ENCODE data around the gene UBE2Q2.
"Not testable (repeated sequence)": the region's sequence is repeated elsewhere in the genome, so short reads cannot be mapped to it uniquely, and the experiment has no call there.

UBE2Q2 gene

DNA sequence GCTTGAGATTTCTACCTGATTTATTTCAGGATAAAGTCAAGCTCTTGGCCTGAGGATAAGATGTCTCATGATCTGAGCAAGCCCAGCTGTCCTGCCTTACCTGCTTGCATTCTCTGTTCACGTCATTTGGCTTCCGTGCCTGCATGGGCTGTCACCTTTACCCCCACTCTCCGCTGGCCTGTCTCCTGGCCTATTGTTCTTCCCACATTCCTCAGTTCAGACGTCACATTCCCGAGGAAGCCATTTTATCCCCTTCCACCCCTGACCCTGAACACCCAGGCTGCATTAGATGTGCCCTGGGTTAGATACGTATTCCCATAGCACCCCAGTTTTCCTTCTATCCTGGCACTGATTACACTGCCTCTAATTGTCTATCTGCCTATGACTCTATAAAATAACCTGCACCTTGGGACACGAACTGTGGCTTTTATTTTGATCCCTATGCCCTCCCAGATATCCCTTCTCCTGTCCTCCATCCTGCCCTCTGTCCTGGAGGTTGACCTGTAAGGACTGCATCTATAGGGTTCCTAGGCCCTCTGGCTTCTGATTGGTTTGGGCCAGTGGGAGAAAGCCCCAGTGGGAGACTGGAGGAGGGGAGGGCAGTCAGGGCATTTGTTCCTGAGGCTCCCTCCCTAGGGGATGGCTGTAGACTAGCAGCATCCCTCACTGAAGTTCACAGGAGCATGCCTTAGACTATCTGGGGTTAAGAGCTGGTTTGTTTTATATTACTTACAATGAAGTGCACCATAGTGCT lies 19.2 kb upstream of the UBE2Q2 start:
- DNase-seq (ENCODE audit: low read depth in 2 of 2, low spot score in 1 of 2) = no peak

DNA sequence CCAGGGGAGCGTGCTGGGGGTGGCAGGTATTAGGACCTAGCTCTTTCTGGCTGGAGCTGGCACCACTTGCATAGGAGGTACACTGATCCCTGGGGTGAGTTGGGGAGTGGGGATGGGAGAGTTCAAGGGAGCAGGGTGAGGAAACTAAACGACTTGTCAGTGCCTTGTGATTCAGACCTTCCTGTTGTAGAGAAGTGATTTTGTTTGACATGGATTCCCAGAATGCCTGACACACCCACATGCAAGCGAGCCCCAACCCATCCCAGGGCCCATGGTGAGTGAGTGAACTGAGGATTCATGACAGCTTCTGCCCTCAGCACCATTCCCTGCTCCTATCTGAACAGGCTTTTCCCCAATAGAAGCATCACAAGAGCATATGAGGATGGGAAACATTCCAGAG lies 15.6 kb upstream of the UBE2Q2 start:
- DNase-seq (ENCODE audit: low read depth in 2 of 2, low spot score in 1 of 2) = no peak

GRCh38 chr15:75828429-75828828 lies 14.8 kb upstream of the UBE2Q2 start:
- no peak for DNase-seq (ENCODE audit: low read depth in 2 of 2, low spot score in 1 of 2)

DNA sequence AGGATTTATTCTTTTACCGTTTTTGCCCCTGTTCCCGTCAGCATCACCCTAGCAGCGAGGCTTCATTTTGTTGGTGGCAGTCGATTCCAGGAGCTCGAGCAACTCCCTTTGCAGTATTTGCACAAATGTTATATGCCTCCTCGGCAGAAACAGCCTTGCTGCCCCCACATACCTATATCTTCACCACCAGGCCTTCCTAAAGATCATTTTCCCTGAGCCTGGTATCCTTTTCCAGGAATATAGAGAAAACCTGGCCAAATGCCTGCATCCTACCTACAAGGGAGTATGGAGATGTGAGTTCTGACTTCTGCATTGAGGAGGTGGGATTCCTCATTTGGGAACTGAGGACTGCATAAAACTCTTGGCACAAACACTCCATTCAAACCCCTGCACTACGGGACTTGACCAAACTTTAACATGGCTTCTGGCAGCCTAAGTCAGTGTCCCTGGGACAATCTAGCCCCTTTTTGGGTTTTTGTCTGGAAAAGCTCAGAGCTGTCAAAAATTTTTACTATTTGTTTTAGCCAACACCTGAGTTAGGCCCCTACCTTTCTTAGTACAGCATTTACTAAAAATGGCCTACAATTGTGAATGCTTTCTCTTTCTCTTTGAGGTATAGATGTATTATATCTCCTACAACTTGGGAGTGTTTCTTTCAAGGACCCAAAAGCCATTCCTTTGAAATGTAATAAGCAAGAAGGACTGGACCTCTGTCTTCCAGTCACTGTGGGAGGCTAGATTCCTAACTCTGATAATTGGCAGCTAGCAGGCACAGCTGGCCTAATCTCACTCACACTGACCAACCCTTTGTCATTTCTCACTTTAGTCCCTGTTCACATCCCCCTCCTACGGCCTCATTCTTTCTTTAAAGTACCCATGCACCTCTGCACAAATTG lies 12.1 kb upstream of the UBE2Q2 start:
- no peak for DNase-seq (ENCODE audit: low read depth in 2 of 2, low spot score in 1 of 2)

- DNase-seq (ENCODE audit: low read depth in 2 of 2, low spot score in 1 of 2) = no peak
These were observed 11.5 kb upstream of the UBE2Q2 start for GRCh38 chr15:75831806-75832102.

DNA sequence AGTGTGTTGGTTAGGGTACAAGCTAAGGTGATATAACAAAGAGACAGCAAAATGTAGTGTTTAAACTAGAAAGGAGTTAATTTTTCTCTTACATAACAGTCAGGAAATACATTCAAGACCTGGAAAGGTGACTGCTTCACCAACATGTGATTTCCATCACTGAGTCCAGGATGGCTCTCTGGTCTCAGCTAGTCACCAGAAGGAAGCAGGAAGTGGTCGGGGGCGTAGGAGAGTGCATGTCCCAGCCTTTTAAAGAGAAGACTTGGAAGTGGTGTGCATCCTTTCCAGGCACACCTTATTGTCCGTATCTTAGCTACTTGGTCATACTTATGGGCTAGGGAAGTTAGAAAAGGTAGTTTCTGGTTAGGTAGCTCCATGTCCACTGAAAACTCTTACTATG lies 11.1 kb upstream of the UBE2Q2 start:
- DNase-seq (ENCODE audit: low read depth in 2 of 2, low spot score in 1 of 2) = no peak

- DNase-seq (ENCODE audit: low read depth in 2 of 2, low spot score in 1 of 2) = no peak
These were observed 9.2 kb upstream of the UBE2Q2 start for GRCh38 chr15:75834021-75834420.

GRCh38 chr15:75835990-75836958 lies 7.0 kb upstream of the UBE2Q2 start:
- DNase-seq (ENCODE audit: low read depth in 2 of 2, low spot score in 1 of 2) = no peak

DNA sequence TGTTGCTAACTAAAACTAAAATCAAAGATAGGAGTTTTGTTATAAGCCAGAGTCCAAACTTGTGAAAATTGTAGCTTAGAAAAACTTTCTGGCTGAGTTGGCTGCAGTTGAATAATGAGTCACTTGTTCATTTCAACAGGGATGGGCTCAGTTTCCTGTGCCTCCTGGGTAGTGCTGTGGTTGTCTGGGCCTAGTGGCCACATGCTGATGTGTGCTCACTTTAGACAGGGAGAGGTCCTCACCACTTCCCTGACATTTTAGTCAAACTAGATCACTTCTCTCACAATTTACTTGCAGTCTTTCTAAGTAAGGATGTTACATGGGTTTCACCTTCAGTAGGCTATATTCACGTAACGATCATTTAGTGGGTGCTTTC lies 6.3 kb upstream of the UBE2Q2 start:
- no peak for DNase-seq (ENCODE audit: low read depth in 2 of 2, low spot score in 1 of 2)

DNA sequence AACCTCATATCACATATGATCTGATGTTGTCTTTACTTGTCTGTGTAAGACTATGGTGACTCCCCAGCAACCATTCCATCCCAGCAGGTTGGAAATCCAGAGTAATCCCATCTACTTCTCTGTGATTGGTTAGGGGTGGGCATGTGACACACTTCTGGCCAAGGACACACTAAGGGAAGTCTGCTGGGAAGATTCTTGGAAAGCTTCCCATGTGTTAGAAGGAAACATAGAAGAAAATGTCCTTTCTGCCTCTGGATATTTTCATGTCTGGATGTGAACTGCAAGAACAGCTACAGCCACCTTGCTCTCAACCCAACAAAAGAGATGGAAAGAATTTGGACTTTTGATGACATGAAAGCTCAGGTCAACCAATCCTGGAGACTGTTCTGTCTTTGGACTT lies 2.6 kb upstream of the UBE2Q2 start:
- no peak for DNase-seq (ENCODE audit: low read depth in 2 of 2, low spot score in 1 of 2)

DNA sequence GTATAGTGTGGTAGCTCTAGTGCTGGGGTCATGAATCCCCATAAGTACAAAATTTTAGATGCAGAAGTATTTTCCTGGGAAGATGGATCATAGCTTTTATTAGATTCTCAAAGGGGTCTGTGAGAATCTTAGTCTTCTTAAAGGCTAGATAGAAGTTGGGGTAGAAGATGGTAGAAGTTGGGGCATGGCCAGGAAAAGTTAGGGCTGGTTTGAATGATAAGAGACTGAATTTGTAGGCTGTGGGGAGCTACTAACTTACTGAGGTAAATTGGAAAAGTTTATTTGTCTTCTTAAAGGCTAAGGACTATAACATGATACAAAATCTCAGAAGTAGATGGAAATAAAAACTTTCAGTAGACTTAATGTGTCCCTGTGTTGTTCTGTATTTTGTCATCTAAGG lies 1.6 kb upstream of the UBE2Q2 start:
- DNase-seq (ENCODE audit: low read depth in 2 of 2, low spot score in 1 of 2) = no peak

- DNase-seq (ENCODE audit: low read depth in 2 of 2, low spot score in 1 of 2) = no peak
These were observed 683 bp downstream of the UBE2Q2 start for GRCh38 chr15:75843678-75844581.

GRCh38 chr15:75844629-75845335 lies 1.5 kb downstream of the UBE2Q2 start:
- no peak for DNase-seq (ENCODE audit: low read depth in 2 of 2, low spot score in 1 of 2)

DNA sequence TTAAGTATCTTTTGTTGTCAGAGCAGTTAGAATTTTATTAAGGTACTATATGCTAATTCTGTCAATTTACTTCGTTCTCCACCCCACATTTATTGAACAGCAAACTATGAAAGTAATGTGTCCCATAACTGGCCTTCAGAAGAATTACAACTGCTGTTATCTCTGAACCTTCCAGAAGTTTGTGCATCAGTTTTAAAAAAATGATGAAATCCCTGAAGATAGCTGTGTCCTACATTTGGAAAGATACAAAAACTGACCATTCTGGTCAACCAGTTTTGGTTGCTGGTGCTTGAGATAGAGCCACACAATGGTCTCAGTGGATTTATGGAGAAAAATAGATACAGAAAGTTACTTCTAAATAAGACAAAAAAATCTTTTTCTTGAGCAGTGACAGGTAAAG lies 5.9 kb downstream of the UBE2Q2 start:
- DNase-seq (ENCODE audit: low read depth in 2 of 2, low spot score in 1 of 2) = no peak

- DNase-seq (ENCODE audit: low read depth in 2 of 2, low spot score in 1 of 2) = no peak
These were observed 7.5 kb downstream of the UBE2Q2 start for GRCh38 chr15:75850708-75851107.

DNA sequence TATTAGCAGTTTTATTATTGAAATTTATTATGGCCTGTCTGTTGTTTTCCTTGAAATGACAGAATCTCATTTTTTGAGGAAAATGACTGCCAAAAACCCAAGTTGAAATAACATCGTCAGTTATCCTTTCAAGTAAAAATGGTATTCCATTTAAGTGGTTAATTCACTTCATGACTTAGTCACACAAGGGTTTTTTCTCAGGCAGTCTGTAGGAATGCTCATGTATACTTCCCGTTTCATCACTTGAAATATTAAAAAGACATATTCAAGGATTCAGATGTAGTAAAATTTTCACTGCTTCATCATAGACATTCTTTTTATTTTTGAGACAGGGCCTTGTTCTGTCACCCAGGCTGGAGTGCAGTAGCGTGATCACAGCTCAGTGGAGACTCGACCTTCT lies 8.3 kb downstream of the UBE2Q2 start:
- not testable (repeated sequence) for DNase-seq (ENCODE audit: low read depth in 2 of 2, low spot score in 1 of 2)

- no peak for DNase-seq (ENCODE audit: low read depth in 2 of 2, low spot score in 1 of 2)
These were observed 14.6 kb downstream of the UBE2Q2 start for GRCh38 chr15:75857886-75858285.

DNA sequence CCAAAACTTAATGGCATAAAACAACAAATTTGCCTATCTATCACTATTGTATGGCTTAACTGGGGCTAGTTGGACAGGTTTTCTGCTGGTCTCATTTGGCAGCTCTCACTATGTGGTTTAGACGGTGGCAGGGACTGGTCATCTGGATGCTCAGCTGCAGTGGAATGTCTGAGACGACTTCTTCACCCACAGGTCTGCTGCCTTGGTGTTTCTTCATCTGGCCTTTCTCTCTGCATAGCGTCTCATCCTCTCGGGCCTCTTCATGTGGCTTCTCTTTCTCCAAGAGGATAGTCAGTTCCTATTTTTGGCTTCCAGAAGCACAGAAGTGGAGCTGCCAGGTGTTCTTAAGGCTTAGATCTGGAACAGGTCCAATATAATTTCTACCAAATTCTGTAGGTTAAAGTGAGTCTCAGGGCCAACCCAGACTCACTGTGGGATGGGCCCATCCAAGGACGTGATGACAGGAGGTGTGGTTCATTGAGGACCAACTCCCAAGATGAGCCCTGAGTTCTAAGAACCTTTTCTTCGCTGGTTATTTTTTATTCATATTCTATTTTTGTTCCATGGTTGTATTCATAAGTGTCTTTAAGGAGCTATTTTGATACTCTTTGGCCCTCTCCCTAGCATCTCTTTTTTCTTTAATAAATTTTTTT lies 18.6 kb downstream of the UBE2Q2 start:
- DNase-seq (ENCODE audit: low read depth in 2 of 2, low spot score in 1 of 2) = no peak

GRCh38 chr15:75862796-75863195 lies 19.5 kb downstream of the UBE2Q2 start:
- no peak for DNase-seq (ENCODE audit: low read depth in 2 of 2, low spot score in 1 of 2)
